GM19324 (cell line): ENCODE results near the gene SLFNL1.

ENCODE experiments used
- ATAC-seq: cut with Tn5 transposase; IDR thresholded peaks from one replicate; pipeline ENCODE4 v1.9.1; 2021; ENCODE audit warnings: mild to moderate bottlenecking, moderate library complexity; ENCODE audit not compliant: unreplicated experiment, low FRiP score

Gene SLFNL1

GRCh38 chr1:40987439-40988276 is 33.9 kb downstream of the SLFNL1 start:
- no peak for ATAC-seq

GRCh38 chr1:40986956-40987355 is 34.6 kb downstream of the SLFNL1 start:
- no peak for ATAC-seq

GRCh38 chr1:40986328-40986783 is 35.2 kb downstream of the SLFNL1 start:
- no peak for ATAC-seq

- ATAC-seq = no peak
Observed at GRCh38 chr1:40985875-40986274, 35.6 kb downstream of the SLFNL1 start.

GRCh38 chr1:40985161-40985560 is 36.4 kb downstream of the SLFNL1 start:
- no peak for ATAC-seq

- no peak for ATAC-seq
Observed at GRCh38 chr1:40984531-40984930, 37.0 kb downstream of the SLFNL1 start.

- no peak for ATAC-seq
Observed at GRCh38 chr1:40984066-40984465, 37.5 kb downstream of the SLFNL1 start.

- no peak for ATAC-seq
Observed at GRCh38 chr1:40983286-40983685, 38.2 kb downstream of the SLFNL1 start.

- no peak for ATAC-seq
Observed at GRCh38 chr1:40982721-40983120, 38.8 kb downstream of the SLFNL1 start.

- ATAC-seq = no peak
Observed at GRCh38 chr1:40981691-40982448, 39.7 kb downstream of the SLFNL1 start.

- peak; percentile 7 for ATAC-seq
Observed at GRCh38 chr1:40980453-40981121, 40.9 kb downstream of the SLFNL1 start.

GRCh38 chr1:40980068-40980452 is 41.5 kb downstream of the SLFNL1 start:
- peak; percentile 30 for ATAC-seq

GRCh38 chr1:40979241-40980067 is 42.1 kb downstream of the SLFNL1 start, which contains the start of gene CTPS1:
Gene CTPS1 (plus strand): TSS chr1:40979696. CDS start chr1:40983291, 3,595 bp downstream.
- ATAC-seq = peak; percentile 92

- ATAC-seq = no peak
Observed at GRCh38 chr1:40978886-40979240, 42.7 kb downstream of the SLFNL1 start.

- no peak for ATAC-seq
Observed at GRCh38 chr1:40977716-40978115, 43.8 kb downstream of the SLFNL1 start.

- no peak for ATAC-seq
Observed at GRCh38 chr1:40976952-40977690, 44.4 kb downstream of the SLFNL1 start.

- ATAC-seq = no peak
Observed at GRCh38 chr1:40974945-40975344, 46.6 kb downstream of the SLFNL1 start.

GRCh38 chr1:40973912-40974311 is 47.6 kb downstream of the SLFNL1 start:
- no peak for ATAC-seq

- ATAC-seq = no peak
Observed at GRCh38 chr1:40971966-40972365, 49.6 kb downstream of the SLFNL1 start.

- no peak for ATAC-seq
Observed at GRCh38 chr1:40969445-40969844, 52.1 kb downstream of the SLFNL1 start.
